C4-2B (cell line): ENCODE data around the gene PCYT1B.

Source experiments
- ZFX ChIP-seq: fragments of 450-650 bp; IDR thresholded peaks from 2 replicates; pipeline ENCODE4 v1.6.1; 2017
- TF ChIP-seq, protein P1 (sequence below): fragments of 450-650 bp; conservative IDR thresholded peaks from 2 replicates; pipeline ENCODE4 v1.5.1; 2017; ENCODE audit warnings: mild to moderate bottlenecking

DNA sequence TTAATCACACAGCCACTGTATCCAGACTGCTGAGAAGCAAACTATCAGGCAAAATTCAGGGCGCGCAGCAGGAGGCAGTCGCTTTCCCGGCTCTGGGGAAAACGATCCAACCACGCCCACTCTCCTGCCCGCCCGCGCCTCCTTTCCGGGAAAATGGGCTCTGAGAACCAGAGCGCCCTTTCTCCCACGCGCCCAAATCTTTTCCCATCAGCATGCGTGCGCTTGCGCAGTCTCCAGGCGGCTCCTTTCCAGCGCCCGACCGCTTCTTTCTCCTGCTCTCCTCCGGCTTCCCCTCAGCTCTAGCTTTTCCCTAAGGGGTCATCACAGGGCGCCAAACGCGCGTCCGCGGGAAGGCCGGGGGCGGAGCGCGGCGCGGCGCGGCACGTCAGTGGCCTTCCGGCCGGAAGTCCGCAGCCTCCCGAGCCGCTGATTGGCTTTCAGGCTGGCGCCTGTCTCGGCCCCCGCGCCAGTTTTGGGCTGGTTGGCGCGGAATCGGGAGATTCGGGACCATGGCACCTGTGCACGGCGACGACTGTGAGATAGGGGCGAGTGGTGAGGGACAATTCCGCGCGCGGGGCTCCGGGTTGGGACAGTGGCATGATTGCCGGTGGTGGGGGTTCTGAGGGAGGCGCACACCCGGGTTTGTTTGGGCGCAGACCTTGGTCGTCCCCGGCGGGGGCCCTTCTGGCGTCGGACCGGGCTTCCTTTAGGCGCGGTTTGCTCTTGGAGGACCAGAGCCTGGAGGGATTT is 46.5 kb upstream of the PCYT1B start, which contains the start of gene POLA1:
- TF ChIP-seq, protein P1, sequence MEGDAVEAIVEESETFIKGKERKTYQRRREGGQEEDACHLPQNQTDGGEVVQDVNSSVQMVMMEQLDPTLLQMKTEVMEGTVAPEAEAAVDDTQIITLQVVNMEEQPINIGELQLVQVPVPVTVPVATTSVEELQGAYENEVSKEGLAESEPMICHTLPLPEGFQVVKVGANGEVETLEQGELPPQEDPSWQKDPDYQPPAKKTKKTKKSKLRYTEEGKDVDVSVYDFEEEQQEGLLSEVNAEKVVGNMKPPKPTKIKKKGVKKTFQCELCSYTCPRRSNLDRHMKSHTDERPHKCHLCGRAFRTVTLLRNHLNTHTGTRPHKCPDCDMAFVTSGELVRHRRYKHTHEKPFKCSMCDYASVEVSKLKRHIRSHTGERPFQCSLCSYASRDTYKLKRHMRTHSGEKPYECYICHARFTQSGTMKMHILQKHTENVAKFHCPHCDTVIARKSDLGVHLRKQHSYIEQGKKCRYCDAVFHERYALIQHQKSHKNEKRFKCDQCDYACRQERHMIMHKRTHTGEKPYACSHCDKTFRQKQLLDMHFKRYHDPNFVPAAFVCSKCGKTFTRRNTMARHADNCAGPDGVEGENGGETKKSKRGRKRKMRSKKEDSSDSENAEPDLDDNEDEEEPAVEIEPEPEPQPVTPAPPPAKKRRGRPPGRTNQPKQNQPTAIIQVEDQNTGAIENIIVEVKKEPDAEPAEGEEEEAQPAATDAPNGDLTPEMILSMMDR = peak; percentile 29
- no peak for TF ChIP-seq ZFX
